Stimulated activated CD4-positive, alpha-beta T cell treated with anti-CD3 and anti-CD28 coated beads, Interleukin-12 subunit alpha, Interleukin-12 subunit beta, amount 100 ng/mL, for 4 hours (primary cell): ENCODE data around the gene BTBD9.

Experiments
- DNase-seq: peaks from one replicate; pipeline ENCODE4 v3.0.0-alpha.2; 2020

BTBD9 gene

DNA sequence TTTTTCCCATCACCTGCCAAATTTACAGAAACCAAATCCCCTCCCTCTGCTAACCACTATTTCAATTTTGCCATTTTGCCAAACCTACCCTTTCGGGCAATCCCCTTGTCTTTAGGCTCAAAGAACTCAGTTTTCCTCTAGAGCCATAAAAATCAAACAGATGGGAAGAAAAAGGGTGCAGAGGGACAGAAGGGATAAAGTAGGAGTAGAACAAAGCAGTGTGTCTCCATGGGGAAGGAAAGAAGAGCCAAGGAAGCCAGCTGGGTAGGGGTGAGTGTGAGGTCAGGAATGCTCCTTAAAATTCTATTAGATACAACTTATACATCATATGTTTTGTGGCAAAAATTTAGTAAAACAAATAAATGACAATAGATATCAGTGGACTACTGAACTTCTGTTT, 316.5 kb downstream of the BTBD9 start:
- DNase-seq, result no peak

DNA sequence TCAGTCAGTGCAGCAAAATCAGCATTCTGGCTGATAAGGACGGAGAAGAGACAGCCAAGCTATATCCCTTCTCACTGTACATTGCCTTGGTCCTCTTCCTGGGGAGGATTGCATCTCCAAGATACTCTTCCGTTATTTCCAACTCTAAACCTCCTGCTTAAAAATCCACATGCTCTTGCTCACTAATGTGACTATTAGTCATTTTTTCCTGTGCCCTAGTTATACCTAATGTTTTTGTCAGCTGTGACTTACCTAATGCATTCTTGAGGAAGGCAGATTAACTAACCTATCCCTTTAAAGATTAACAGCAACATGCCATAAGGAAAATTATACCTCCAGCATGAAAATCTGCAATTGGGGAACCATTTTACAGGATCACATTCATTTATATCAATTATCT, 317.6 kb downstream of the BTBD9 start:
- no peak for DNase-seq

- no peak for DNase-seq
These were observed 318.9 kb downstream of the BTBD9 start for GRCh38 chr6:38320843-38321242.

DNA sequence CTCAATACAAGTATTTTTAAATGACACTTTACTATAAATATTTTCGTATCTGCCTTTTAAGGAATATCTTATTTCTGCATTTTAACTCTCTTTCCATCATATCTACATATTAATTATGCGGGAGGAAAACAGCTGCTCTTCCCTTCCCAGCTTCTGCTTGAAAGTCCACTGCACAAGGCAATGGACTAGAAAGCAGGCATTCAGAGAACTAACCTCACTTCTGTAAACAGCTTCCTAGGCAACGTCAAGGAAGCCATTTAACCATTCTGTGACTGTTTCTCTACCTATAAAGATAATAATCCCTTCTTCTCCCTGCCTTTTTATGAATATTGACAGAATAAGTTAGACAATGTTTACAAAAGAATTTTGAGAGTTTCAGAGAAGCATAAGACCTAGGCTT, 319.4 kb downstream of the BTBD9 start:
- DNase-seq, result no peak

DNA sequence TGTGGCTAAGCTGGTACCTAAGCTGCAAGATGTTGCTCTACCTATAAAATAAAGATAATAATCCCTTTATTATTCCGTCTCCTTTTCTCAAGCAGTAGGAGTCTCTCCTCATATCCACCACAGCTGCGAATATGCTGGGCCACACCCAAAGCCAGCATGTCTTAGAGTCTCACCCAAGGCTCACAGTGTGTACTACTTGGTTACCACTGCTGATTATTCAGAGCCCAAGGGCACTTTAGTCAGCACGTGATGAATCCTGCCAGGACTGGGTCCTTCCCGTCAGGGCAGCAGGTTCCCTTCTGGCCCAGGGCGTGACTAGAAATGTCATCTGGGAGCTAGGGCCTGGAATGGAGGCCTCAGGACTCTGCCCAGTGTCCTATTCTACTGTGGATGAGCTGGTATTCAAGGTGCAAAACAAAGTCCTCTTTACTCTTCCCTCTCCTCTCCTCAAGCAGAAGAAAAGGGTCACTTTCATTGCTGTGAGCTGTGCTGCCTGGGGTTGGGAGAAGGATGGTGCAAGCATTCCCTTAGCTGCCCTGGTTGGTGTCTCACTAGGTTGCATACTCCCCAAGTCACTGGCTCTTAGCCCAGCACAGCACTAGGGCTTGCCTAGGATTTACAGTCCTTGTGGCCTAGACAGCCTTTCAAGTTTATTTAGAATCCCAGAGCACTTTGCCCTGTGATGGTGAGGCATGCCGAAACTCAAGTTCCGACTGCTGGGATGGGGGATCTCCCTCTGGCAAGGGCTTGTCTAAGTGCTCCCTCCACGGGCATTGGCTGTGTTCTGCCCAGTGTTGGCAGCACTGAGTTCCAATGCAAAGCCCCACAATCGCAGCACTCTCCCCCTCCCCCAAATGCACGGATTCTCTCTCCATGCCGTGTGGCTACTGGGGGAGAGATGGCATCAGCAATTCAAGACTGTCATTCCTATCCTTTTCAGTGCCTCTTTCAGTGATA, 320.2 kb downstream of the BTBD9 start:
- no peak for DNase-seq

DNA sequence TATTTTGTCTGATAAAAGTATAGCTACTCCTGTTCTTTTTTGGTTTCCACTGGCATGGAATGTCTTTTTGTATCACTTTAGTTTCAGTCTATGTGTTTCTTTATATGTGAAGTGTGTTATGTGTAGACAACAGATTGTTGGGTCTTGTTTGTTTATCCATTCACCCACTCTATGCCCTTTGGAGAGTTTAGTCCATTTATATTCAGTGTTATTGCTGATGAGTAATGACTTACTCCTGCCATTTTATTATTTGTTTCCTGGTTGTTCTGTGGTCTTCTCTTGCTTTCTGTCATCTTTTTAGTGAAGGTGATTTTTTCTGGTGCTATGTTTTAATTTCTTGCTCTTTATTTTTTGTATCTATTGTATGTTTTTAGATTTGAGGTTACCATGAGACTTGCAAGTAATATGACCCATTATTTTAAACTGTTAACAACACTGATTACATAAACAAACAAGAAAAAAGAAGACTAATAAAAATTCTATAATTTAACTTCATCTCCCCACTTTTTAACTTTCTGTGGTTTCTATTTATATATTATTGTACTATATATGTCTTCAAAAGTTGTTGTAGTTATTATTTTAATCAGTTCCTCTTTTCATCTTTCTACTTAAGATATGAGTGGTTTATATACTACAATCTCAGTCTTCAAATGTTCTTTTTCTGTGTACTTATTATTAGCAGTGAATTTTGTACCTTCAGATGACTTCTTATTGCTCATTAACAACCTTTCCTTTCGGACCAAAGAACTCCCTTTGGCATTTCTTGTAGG, 323.4 kb downstream of the BTBD9 start:
- DNase-seq, result no peak

DNA sequence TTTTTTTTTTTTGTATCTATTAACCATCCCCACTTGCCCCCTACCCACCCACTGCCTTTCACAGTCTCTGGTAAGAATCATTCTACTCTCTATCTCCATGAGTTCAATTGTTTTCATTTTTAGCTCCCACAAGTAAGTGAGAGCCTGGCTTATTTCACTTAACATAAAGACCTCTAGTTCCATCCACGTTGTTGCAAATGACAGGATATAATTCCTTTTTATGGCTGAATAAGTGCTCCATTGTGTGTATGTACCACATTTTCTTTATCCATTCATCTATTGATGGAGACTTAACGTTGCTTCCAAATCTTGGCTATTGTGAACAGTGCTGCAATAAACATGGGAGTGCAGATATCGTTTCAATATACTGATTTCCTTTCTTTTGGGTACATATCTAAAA, 328.5 kb downstream of the BTBD9 start:
- no peak for DNase-seq

- no peak for DNase-seq
These were observed 329.7 kb downstream of the BTBD9 start for GRCh38 chr6:38310061-38310460.

- DNase-seq, result no peak
These were observed 332.0 kb downstream of the BTBD9 start for GRCh38 chr6:38307740-38308139.

DNA sequence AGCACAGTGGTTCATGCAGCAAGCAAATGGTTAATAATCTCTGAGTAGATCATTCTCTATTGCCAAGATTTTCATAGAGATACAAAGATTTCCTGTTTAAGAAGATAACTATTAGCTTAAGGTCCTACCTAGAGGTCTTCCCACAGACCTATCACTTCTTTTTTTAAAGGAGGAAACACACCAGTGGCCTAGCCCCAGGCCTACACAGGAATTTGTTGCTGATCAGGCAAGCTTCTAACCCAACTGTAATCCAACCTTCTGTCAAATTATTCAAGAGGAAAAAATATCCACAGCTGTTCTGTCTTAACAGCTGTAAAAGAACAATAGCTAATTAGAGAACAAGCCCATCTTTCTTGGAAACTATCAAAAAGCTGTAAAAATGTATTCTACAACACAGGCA, 332.8 kb downstream of the BTBD9 start:
- no peak for DNase-seq

DNA sequence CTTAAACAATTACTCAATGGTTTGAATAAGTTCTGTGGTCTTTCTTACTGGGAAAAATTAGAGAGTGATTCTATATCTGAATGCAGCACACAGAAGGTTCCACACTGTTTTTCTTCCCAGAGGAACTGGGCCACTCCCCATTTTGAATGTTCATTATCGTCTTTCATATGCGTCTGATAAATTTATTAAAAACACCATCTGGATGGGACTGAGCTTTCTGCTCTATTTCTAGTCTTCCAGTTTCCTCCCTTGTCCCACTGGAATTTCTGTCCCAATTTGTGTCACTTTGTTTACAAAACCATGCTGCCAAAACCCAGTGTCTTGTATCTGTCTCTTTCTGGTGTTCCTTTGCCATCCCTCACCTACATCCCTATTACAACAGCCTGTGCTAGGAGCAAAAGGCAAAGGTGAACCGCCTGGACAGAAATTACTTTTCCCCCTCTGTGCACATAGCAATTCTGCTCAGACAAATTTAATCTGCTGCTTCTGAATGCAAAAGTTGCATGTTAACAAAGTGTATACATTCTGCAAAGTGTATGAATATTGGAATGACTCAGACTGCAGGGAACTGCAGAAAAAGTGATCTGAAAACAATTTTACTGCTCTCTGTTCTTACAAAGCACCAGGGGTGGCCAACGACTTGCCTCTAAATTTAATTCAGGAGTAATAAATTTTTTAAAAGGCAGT, 333.6 kb downstream of the BTBD9 start:
- no peak for DNase-seq

GRCh38 chr6:38302838-38303237, 336.9 kb downstream of the BTBD9 start:
- no peak for DNase-seq

GRCh38 chr6:38302081-38302480, 337.6 kb downstream of the BTBD9 start:
- no peak for DNase-seq

- DNase-seq, result no peak
These were observed 349.5 kb downstream of the BTBD9 start for GRCh38 chr6:38290133-38290799.

- no peak for DNase-seq
These were observed 352.2 kb downstream of the BTBD9 start for GRCh38 chr6:38287487-38287886.

DNA sequence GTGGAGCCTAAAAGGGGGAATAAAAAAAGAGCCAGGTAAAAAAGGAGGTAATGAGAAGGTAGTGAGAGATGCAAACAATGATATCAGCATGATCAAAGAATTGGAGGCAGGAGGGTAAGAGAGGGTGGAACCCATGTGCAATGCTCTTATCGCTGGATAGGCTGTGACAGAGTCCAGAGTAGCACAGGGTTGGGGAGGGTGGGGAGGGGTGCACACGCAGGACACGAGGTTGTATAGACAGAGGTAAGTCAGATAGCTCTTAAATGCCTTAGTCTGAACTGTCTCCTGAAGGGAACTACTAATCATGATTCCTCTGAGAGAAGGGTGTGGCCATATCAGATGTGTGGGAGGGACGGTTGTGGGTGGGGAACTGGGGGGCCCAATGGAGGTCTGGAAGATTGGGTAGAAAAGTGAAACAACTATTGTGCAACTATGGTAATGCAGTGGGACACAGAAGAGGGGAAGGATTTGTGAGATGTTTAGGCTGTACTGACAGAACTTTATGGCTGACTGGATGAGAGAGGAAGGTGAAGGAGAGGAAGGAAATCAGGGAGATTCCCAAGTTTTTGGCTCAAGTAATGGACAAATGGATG, 354.8 kb downstream of the BTBD9 start:
- DNase-seq, result no peak

DNA sequence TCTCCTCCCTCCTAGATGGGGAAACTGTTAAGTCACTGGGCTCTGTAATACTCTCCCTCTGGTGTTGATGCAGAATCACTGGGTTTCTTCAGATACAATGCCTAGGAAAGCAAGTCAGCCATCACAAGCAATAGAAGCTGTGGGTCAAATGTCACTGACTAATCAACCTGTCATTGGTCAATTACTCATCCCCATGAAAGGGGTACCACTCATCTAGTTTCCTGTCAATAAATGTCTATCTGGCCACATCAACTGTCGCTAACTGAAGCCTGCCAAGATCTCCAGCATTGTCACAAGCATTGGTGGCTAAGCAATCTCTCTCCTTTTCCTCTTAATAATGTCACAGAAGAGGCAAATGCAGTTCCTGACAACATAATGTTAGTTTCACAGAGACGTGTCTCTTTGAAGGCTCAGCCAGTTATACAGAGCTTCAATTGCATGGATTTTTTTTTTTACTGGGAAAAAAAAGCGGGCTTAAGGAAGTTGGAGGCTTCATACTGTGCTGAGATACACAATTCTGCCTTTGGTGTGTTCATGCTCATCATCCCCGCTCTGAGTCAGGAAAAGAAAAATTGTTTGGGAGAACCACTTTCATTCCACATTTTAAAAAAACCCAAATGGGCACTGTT, 355.9 kb downstream of the BTBD9 start:
- DNase-seq, result no peak

DNA sequence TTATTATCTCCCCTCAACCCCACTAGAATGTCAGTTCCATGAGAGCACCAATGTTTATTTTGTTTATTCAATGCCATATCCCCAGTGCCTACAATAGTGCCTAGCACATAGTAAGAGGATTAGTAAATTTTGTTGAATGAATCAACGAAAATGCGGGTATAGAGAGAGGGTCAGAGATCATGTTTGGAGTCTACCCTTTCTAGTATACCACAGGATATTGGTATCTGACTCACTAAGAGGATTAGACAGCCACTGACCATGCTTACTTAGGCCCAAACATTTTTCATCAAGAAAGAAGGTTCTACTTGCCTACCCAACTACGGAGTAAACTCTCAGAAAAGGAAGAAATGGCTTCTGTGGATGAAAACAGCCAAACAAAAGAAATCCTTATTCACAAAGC, 356.8 kb downstream of the BTBD9 start:
- no peak for DNase-seq

- DNase-seq, result no peak
These were observed 358.6 kb downstream of the BTBD9 start for GRCh38 chr6:38281126-38281525.

- DNase-seq, result no peak
These were observed 359.7 kb downstream of the BTBD9 start for GRCh38 chr6:38279963-38280588.

GRCh38 chr6:38279423-38279822, 360.3 kb downstream of the BTBD9 start:
- no peak for DNase-seq

DNA sequence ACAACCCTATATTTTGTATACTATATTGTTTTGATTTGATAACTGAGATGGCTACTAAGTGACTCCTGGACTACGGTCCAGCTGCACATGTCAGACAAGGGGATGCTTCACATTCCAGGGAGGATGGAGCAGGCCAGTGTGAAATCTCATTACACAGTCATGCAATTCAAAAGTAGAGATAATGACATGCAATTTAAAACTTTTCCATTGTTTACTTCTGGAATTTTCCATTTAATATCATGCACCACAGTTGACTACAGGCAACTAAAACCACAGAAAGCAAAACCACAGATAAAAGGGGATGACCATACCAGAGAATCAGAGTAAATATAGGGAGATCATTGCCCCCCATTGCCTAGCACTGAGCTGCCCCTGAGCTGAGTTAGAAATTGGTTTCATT, 366.4 kb downstream of the BTBD9 start:
- DNase-seq, result no peak
